Endothelial cell of umbilical vein (primary cell): ENCODE results near the gene ZG16. TPM values are rescaled to one million over a fixed set of nuclear protein-coding genes. Genes with fewer than 3 reads are reported as not detected.

ENCODE experiments used
- BruUV-seq: library from RNA; stranded (reverse); fragments of 400-500 nt; replicated peaks from 2 replicates; lab custom pipeline; 2021; lab: Mats Ljungman, UMichigan
- CTCF ChIA-PET: fragments of 300-600, 350-600 bp; sonication (Branson Sonifier 250); formaldehyde crosslinking; loops from one replicate; lab custom pipeline; 2021; ENCODE audit warnings: antibody characterized with exemption, inconsistent platforms; lab: Charles Lee
- POLR2A ChIA-PET: fragments of 300-600, 350-600 bp; sonication (Branson Sonifier 250); formaldehyde crosslinking; loops from one replicate; lab custom pipeline; 2021; ENCODE audit warnings: antibody characterized with exemption, inconsistent platforms; lab: Charles Lee
- DNase-seq: peaks from one replicate; pipeline ENCODE4 v3.0.0-alpha.2; 2011; ENCODE audit warnings: low read depth, low spot score
- FAIRE-seq: peaks from 2 replicates; lab custom pipeline; 2011; peaks lifted over from hg19 to GRCh38; lab: Jason Lieb, UNC
- H2AFZ ChIP-seq: 2 replicates; pipeline ENCODE4 v1.6.0; 2012; ENCODE audit warnings: low read depth, low read length, control low read depth, inconsistent platforms
- H3K27ac ChIP-seq: 2 replicates; pipeline ENCODE4 v1.5.1; 2011; ENCODE audit warnings: low read depth, mild to moderate bottlenecking, control low read depth, low read length, moderate library complexity; ENCODE audit not compliant: insufficient read depth
- H3K27me3 ChIP-seq, 2 experiments: 2 replicates each; pipeline versions ENCODE4 v1.6.0 to v1.6.1; 2011; ENCODE audit warnings: low read length in 2 of 2, mixed read lengths in 1 of 2; ENCODE audit not compliant: control insufficient read depth in 2 of 2, insufficient read depth in 2 of 2
- H3K36me3 ChIP-seq, 2 experiments: 2 replicates in 1 of 2; 3 replicates in 1 of 2; pipeline ENCODE4 v1.5.1; 2011; ENCODE audit warnings: low read length in 2 of 2, mild to moderate bottlenecking in 1 of 2, moderate library complexity in 1 of 2; ENCODE audit not compliant: control insufficient read depth in 2 of 2, insufficient read depth in 2 of 2; ENCODE audit errors: extremely low read depth in 1 of 2
- H3K4me1 ChIP-seq: 3 replicates; pipeline ENCODE4 v1.5.1; 2011; ENCODE audit warnings: mild to moderate bottlenecking, low read length; ENCODE audit not compliant: control insufficient read depth, insufficient read depth; ENCODE audit errors: extremely low read depth
- H3K4me2 ChIP-seq: 2 replicates; pipeline ENCODE4 v1.6.1; 2011; ENCODE audit warnings: low read length, control low read depth, mixed read lengths; ENCODE audit not compliant: insufficient read depth
- H3K4me3 ChIP-seq, 3 experiments: fragments of 200-600 bp in 1 of 3; sonication (generic), shearing (Covaris generic) in 1 of 3; replicated peaks in 1 of 3; 2 replicates each; pipeline ENCODE4 v1.5.1; 2011 to 2016; ENCODE audit warnings: control low read depth in 3 of 3, low read length in 3 of 3, mild to moderate bottlenecking in 2 of 3, inconsistent platforms in 1 of 3, low read depth in 1 of 3, moderate library complexity in 1 of 3; ENCODE audit not compliant: insufficient read depth in 1 of 3
- H3K79me2 ChIP-seq: 2 replicates; pipeline ENCODE4 v1.6.0; 2012; ENCODE audit warnings: low read length, inconsistent platforms; ENCODE audit not compliant: control insufficient read depth, insufficient read depth
- H3K9ac ChIP-seq: replicated peaks from 2 replicates; pipeline ENCODE3; 2011; ENCODE audit warnings: low read length, control low read depth; ENCODE audit not compliant: insufficient read depth; ENCODE audit errors: extremely low read depth
- H3K9me1 ChIP-seq: replicated peaks from 3 replicates; pipeline ENCODE4 v1.6.0; 2011; ENCODE audit warnings: mild to moderate bottlenecking, low read length; ENCODE audit not compliant: control insufficient read depth, insufficient read depth; ENCODE audit errors: extremely low read depth
- H3K9me3 ChIP-seq: replicated peaks from 2 replicates; pipeline ENCODE4 v1.5.1; 2012; ENCODE audit warnings: low read length, inconsistent platforms; ENCODE audit not compliant: control insufficient read depth, insufficient read depth
- H4K20me1 ChIP-seq: replicated peaks from 2 replicates; pipeline ENCODE3; 2011; ENCODE audit warnings: mild to moderate bottlenecking, low read length; ENCODE audit not compliant: control insufficient read depth, insufficient read depth; ENCODE audit errors: extremely low read depth
- CTCF ChIP-seq, 2 donors: IDR thresholded peaks; 1 replicate in 1 of 2; 2 replicates in 1 of 2; pipeline ENCODE4 v1.5.1; 2011; ENCODE audit warnings: low read length in 2 of 2, mild to moderate bottlenecking in 2 of 2, moderate library complexity in 2 of 2, control low read depth in 1 of 2, inconsistent platforms in 1 of 2, low read depth in 1 of 2; ENCODE audit not compliant: insufficient read depth in 1 of 2; ENCODE audit errors: extremely low read depth in 1 of 2
- EZH2 ChIP-seq: IDR thresholded peaks from 2 replicates; pipeline ENCODE4 v1.6.1; 2012; ENCODE audit warnings: borderline replicate concordance, low read depth, mild to moderate bottlenecking, moderate library complexity, low read length, inconsistent platforms; ENCODE audit not compliant: severe bottlenecking
- FOS ChIP-seq: IDR thresholded peaks from 2 replicates; pipeline ENCODE4 v1.6.1; 2011; ENCODE audit warnings: mild to moderate bottlenecking, low read length, moderate library complexity, borderline replicate concordance; ENCODE audit not compliant: insufficient read depth
- MYC ChIP-seq: IDR thresholded peaks from one replicate; pipeline ENCODE4 v1.6.1; 2011; ENCODE audit warnings: mild to moderate bottlenecking, low read depth, low read length
- POLR2A ChIP-seq: IDR thresholded peaks from 2 replicates; pipeline ENCODE4 v1.6.1; 2012; ENCODE audit warnings: low read depth, mild to moderate bottlenecking, control low read depth, low read length
- dilution Hi-C: fragments of 300-500 bp; cut with MboI; formaldehyde crosslinking; loops from one replicate; pipeline ENCODE4 v1.15.0; 2019; ENCODE audit warnings: low sequenced_read_pairs; ENCODE audit not compliant: extremely low pct_ligation_motif_present
- intact Hi-C: fragments of 100-400 bp; cut with micrococcal nuclease; formaldehyde crosslinking; loops from one replicate; pipeline ENCODE4 v1.10.0; 2022
- polyA plus RNA-seq, 4 experiments: library from polyadenylated mRNA; depleted of rRNA in 3 of 4; stranded (reverse) in 3 of 4; unstranded in 1 of 4; fragments of >200 nt; gene quantifications; 2 replicates each; pipeline versions ENCODE4 v1.2.1 to v1.2.3, GENCODE V29; 2011 to 2012; ENCODE audit warnings: missing spikeins in 1 of 4
- total RNA-seq: library from RNA; stranded (reverse); gene quantifications from 2 replicates; pipeline ENCODE4 v1.2.3, GENCODE V29; 2021

The ZG16 gene
- total and polyA plus RNA-seq, 2 donors (not counting 3 experiments of a cell fraction or from before 2014, with no cell fraction given): not detected

GRCh38 chr16:29816694-29817441 is 38.8 kb downstream of the ZG16 start:
- intact Hi-C loops (loop anchor here (1.0 kb wide), 3 partner anchors 7 to 88 kb away; partner anchors contain the start of gene KIF22), dilution Hi-C loops (no loop called here)
- peak overlapping the region; percentile 27 for H3K27ac ChIP-seq
- H3K36me3 ChIP-seq: peaks cover 0 to 5% of the 10 kb centered on the region in 2 experiments
- peak overlapping the region; percentile 53 for H3K9ac ChIP-seq
- no peaks in the 10 kb centered on the region for H3K27me3 ChIP-seq
- H3K79me2 ChIP-seq: peaks cover 22% of the 10 kb centered on the region
- BruUV-seq: no TSS peak
- no peaks in the 10 kb centered on the region for H4K20me1 ChIP-seq
- peak; percentile 77 for FAIRE-seq
- peaks cover 37% of the 10 kb centered on the region for H3K4me1 ChIP-seq
- H2AFZ ChIP-seq: peak overlapping the region; percentile 52
- CTCF ChIA-PET: interaction anchor here (0.6 to 8.2 kb wide), 12 partner anchors 9 to 215 kb away, joined by 3 to 140 read pairs (median 6); partner anchors contain the start of gene KIF22
- H3K9me1 ChIP-seq: no peaks in the 10 kb centered on the region
- peak; percentile 56 for DNase-seq
- H3K4me3 ChIP-seq: peak overlapping the region; percentile 65 to 85 (median 81)
- H3K4me2 ChIP-seq: peak overlapping the region; percentile 48
- no peak for TF ChIP-seq FOS
- peak in 1 of 2 donors; percentile 21 for TF ChIP-seq CTCF (IDR thresholded peaks at IDR 0.05; ENCODE audit: extremely low read depth in 1 of 2, insufficient read depth in 1 of 2, low read depth in 1 of 2, low read length in 2 of 2)
- peak; percentile 19 for TF ChIP-seq MYC
- TF ChIP-seq EZH2: no peak
- peak; percentile 39 for TF ChIP-seq POLR2A
- H3K9me3 ChIP-seq: no peaks in the 10 kb centered on the region
- POLR2A ChIA-PET: no interaction called here
